PC-9 (cell line): ENCODE data around the gene TTC28.

Experiments
- EZH2 ChIP-seq: fragments of 200-600 bp; sonication (generic); IDR thresholded peaks from 2 replicates; pipeline ENCODE4 v1.8.0; 2017; ENCODE audit warnings: antibody characterized with exemption, low read depth
- TF ChIP-seq, protein P1 (sequence below): fragments of 200-600 bp; sonication (generic); conservative IDR thresholded peaks from 2 replicates; pipeline ENCODE4 v1.6.1; 2017; ENCODE audit warnings: mixed run types, antibody characterized with exemption, mild to moderate bottlenecking, moderate library complexity

DNA sequence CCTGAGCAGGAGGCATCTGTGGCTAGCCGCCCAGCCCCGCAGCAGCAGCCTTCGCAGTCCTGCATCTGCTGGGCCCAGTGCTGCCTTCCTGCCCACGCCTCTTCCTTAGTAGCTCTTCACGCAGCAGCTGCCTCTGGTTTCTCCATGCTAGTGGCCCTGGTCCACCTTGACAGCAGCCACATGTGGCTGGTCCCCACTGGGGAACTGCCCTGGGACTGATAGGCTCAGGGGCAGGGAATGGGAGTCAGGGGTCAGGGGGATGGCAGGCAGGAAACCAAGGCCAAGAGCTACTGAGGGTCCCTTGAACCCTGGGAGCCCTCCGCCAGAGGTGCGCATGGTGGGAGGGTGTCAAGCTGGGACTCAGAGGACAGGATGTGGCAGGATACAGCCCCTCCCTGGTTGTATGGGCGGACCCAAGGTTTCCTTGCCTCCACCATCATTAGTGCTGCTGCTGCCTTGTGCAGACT lies 661.1 kb downstream of the TTC28 start:
- no peak for TF ChIP-seq EZH2
- TF ChIP-seq, protein P1, sequence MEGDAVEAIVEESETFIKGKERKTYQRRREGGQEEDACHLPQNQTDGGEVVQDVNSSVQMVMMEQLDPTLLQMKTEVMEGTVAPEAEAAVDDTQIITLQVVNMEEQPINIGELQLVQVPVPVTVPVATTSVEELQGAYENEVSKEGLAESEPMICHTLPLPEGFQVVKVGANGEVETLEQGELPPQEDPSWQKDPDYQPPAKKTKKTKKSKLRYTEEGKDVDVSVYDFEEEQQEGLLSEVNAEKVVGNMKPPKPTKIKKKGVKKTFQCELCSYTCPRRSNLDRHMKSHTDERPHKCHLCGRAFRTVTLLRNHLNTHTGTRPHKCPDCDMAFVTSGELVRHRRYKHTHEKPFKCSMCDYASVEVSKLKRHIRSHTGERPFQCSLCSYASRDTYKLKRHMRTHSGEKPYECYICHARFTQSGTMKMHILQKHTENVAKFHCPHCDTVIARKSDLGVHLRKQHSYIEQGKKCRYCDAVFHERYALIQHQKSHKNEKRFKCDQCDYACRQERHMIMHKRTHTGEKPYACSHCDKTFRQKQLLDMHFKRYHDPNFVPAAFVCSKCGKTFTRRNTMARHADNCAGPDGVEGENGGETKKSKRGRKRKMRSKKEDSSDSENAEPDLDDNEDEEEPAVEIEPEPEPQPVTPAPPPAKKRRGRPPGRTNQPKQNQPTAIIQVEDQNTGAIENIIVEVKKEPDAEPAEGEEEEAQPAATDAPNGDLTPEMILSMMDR = no peak
